PC-9 (cell line): ENCODE data around the gene RASAL2. TPM values are rescaled to one million over a fixed set of nuclear protein-coding genes. Genes with fewer than 3 reads are reported as not detected.

Source experiments
- BruUV-seq: library from RNA; stranded (reverse); fragments of 400-500 nt; replicated peaks from 2 replicates; lab custom pipeline; 2021; lab: Mats Ljungman, UMichigan
- CTCF ChIA-PET: fragments of 300-600 bp; sonication (Branson Sonifier 250); formaldehyde crosslinking; loops from one replicate; lab custom pipeline; 2022; ENCODE audit warnings: antibody characterized with exemption; lab: Charles Lee
- POLR2A ChIA-PET: fragments of 300-600 bp; sonication (Branson Sonifier 250); formaldehyde crosslinking; loops from one replicate; lab custom pipeline; 2022; ENCODE audit warnings: antibody characterized with exemption; ENCODE audit not compliant: unreplicated experiment; lab: Charles Lee
- DNase-seq, 2 experiments: peaks; one replicate each; pipeline versions ENCODE4 v3.0.0 to v3.0.0-alpha.2; 2015 to 2022; ENCODE audit warnings: mixed read lengths in 1 of 2
- H2AFZ ChIP-seq: fragments of 200-600 bp; sonication (generic); 2 replicates; pipeline ENCODE4 v1.8.1; 2017; ENCODE audit warnings: antibody characterized with exemption
- H3F3A ChIP-seq: fragments of 200-600 bp; sonication (generic); 2 replicates; pipeline ENCODE4 v1.8.1; 2017; ENCODE audit warnings: antibody characterized with exemption, mild to moderate bottlenecking, low read depth; ENCODE audit not compliant: insufficient read depth
- H3K27ac ChIP-seq: fragments of 200-600 bp; sonication (generic); 2 replicates; pipeline ENCODE4 v1.6.1; 2016; ENCODE audit warnings: mixed run types
- H3K27me3 ChIP-seq: fragments of 200-600 bp; sonication (generic); 2 replicates; pipeline ENCODE4 v1.6.1; 2016; ENCODE audit warnings: low read depth, mixed run types; ENCODE audit not compliant: insufficient read depth
- H3K36me3 ChIP-seq: fragments of 200-600 bp; sonication (generic); 2 replicates; pipeline ENCODE4 v1.6.1; 2016; ENCODE audit warnings: low read depth, mixed run types
- H3K4me1 ChIP-seq: fragments of 200-600 bp; sonication (generic); replicated peaks from 2 replicates; pipeline ENCODE4 v1.6.1; 2016; ENCODE audit warnings: mixed run types; ENCODE audit not compliant: insufficient read depth
- H3K4me2 ChIP-seq: fragments of 200-600 bp; sonication (generic); 2 replicates; pipeline ENCODE4 v1.6.1; 2017; ENCODE audit warnings: mixed run types
- H3K4me3 ChIP-seq: fragments of 200-600 bp; sonication (generic); 2 replicates; pipeline ENCODE4 v1.6.1; 2016; ENCODE audit warnings: mixed run types
- H3K79me2 ChIP-seq: fragments of 200-600 bp; sonication (generic); 2 replicates; pipeline ENCODE4 v1.6.1; 2017; ENCODE audit warnings: low read depth, mixed run types
- H3K9me2 ChIP-seq: fragments of 200-600 bp; sonication (generic); 2 replicates; pipeline ENCODE4 v1.8.1; 2017; ENCODE audit warnings: mild to moderate bottlenecking; ENCODE audit not compliant: insufficient read depth
- H3K9me3 ChIP-seq: fragments of 200-600 bp; sonication (generic); 2 replicates; pipeline ENCODE4 v1.8.1; 2016; ENCODE audit warnings: low read depth; ENCODE audit not compliant: insufficient read depth
- H4K20me1 ChIP-seq: fragments of 200-600 bp; sonication (generic); 2 replicates; pipeline ENCODE4 v1.8.1; 2017; ENCODE audit not compliant: insufficient read depth
- EZH2 ChIP-seq: fragments of 200-600 bp; sonication (generic); IDR thresholded peaks from 2 replicates; pipeline ENCODE4 v1.8.0; 2017; ENCODE audit warnings: antibody characterized with exemption, low read depth
- intact Hi-C: fragments of 100-400 bp; cut with micrococcal nuclease; formaldehyde crosslinking; loops from one replicate; pipeline ENCODE4 v1.10.0; 2022; ENCODE audit not compliant: unreplicated experiment
- total RNA-seq: library from RNA; stranded (reverse); gene quantifications from 2 replicates; pipeline ENCODE4 v1.2.3, GENCODE V29; 2021
- TF ChIP-seq, protein P1 (sequence below): fragments of 200-600 bp; sonication (generic); conservative IDR thresholded peaks from 2 replicates; pipeline ENCODE4 v1.6.1; 2017; ENCODE audit warnings: mixed run types, antibody characterized with exemption, mild to moderate bottlenecking, moderate library complexity

The RASAL2 gene
- total RNA-seq, 1 experiment from 2014 or later, result 54.1 TPM

DNA sequence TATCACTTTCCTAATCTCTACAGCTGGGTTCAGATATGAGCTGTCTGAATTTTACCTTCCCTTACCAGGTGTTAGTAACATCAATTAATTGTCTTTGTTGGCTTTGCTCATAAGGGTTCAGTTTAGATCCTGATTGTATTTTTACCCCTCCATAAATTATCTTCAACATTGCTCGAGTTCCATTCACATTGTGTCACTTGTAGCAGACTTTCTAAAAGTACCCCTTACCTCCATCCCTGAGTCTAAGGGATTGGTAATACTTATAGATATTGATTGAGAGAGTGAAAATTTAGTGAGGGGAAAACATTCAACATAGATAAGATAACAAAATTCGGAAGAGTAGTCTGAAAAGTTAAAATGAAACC, 7.3 kb downstream of the RASAL2 start:
- peaks cover 99% of the 10 kb centered on the region for H3K79me2 ChIP-seq
- no peak overlapping the region for H2AFZ ChIP-seq
- peaks cover 5% of the 10 kb centered on the region; the same call in 1 of the 2 replicates for H4K20me1 ChIP-seq
- intact Hi-C loops, result no loop called here
- no peaks in the 10 kb centered on the region for H3K9me2 ChIP-seq
- no peak overlapping the region for H3K4me2 ChIP-seq
- no peaks in the 10 kb centered on the region for H3K9me3 ChIP-seq
- H3K4me3 ChIP-seq, result no peak overlapping the region
- peaks cover 34% of the 10 kb centered on the region for H3K4me1 ChIP-seq
- ChIA-PET POLR2A (interaction anchor here (0.6 kb wide), 3 partner anchors 27 to 283 kb away, joined by 3 to 6 read pairs (median 4); no protein-coding TSS in a partner anchor), CTCF (interaction anchor here (0.6 kb wide), 1 partner anchor 19 kb away, joined by 3 read pairs; no protein-coding TSS in a partner anchor)
- BruUV-seq, result no TSS peak
- H3K36me3 ChIP-seq, result no peaks in the 10 kb centered on the region
- H3K27ac ChIP-seq, result no peak overlapping the region
- TF ChIP-seq, protein P1, sequence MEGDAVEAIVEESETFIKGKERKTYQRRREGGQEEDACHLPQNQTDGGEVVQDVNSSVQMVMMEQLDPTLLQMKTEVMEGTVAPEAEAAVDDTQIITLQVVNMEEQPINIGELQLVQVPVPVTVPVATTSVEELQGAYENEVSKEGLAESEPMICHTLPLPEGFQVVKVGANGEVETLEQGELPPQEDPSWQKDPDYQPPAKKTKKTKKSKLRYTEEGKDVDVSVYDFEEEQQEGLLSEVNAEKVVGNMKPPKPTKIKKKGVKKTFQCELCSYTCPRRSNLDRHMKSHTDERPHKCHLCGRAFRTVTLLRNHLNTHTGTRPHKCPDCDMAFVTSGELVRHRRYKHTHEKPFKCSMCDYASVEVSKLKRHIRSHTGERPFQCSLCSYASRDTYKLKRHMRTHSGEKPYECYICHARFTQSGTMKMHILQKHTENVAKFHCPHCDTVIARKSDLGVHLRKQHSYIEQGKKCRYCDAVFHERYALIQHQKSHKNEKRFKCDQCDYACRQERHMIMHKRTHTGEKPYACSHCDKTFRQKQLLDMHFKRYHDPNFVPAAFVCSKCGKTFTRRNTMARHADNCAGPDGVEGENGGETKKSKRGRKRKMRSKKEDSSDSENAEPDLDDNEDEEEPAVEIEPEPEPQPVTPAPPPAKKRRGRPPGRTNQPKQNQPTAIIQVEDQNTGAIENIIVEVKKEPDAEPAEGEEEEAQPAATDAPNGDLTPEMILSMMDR, result no peak
- TF ChIP-seq EZH2, result no peak
- H3K27me3 ChIP-seq, result no peaks in the 10 kb centered on the region
- no peak for DNase-seq
- no peaks in the 10 kb centered on the region for H3F3A ChIP-seq

DNA sequence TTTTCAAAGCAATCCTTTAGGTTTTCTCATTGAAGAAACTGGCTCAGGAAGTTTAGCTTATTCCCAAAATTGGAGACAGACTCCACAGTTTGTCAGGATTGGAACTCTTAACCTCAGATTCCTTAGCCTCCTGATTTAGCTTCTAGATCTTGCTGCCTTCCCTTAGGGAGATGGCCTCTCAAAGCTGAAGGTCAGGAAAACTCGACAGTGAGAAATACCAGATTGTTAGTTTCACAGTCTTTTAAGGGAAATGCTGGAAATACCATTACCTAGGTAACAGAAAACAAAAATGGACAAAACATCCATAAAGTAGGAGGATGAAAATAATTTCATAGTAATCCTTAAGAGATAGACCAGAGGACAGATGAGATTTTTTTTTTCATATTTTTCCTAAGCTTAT, 7.8 kb downstream of the RASAL2 start:
- Histone ChIP-seq H4K20me1 (peaks cover 5% of the 10 kb centered on the region; the same call in 1 of the 2 replicates), H3K27ac (no peak overlapping the region), H3K27me3 (no peaks in the 10 kb centered on the region), H3K4me1 (peaks cover 30% of the 10 kb centered on the region), H3K4me3 (no peak overlapping the region), H3F3A (no peaks in the 10 kb centered on the region), H3K79me2 (peaks cover 99% of the 10 kb centered on the region), H3K9me3 (no peaks in the 10 kb centered on the region), H3K9me2 (no peaks in the 10 kb centered on the region), H2AFZ (no peak overlapping the region), H3K4me2 (no peak overlapping the region), H3K36me3 (no peaks in the 10 kb centered on the region)
- CTCF ChIA-PET, result interaction anchor here (0.6 kb wide), 1 partner anchor 19 kb away, joined by 3 read pairs; no protein-coding TSS in a partner anchor
- no peak for DNase-seq
- POLR2A ChIA-PET, result interaction anchor here (0.6 kb wide), 1 partner anchor 153 kb away, joined by 6 read pairs; no protein-coding TSS in a partner anchor
- intact Hi-C loops, result no loop called here
- BruUV-seq, result no TSS peak
- no peak for TF ChIP-seq EZH2
- TF ChIP-seq, protein P1, result no peak

DNA sequence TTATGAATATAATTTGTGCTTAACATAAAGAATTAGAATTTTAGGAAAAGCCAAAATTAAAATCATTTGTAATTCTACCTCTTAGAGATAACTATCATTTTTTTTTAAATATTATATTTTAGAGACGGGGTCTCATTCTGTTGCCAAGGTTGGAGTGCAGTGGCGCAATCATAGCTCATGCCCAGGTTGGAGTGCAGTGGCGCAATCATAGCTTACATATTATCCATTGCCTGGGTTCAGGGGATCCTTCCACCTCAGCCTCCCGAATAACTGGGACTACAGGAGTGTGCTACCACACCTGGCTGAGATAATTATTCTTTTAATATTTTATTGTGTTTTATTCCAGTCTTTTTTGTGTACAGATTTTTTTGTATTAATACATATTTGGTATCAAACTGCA, 8.3 kb downstream of the RASAL2 start:
- H3K9me2 ChIP-seq, result no peaks in the 10 kb centered on the region
- peaks cover 5% of the 10 kb centered on the region; the same call in 1 of the 2 replicates for H4K20me1 ChIP-seq
- H3K4me1 ChIP-seq, result peaks cover 24% of the 10 kb centered on the region
- H3K4me2 ChIP-seq, result no peak overlapping the region
- POLR2A ChIA-PET, result no interaction called here
- no peak for TF ChIP-seq EZH2
- TF ChIP-seq, protein P1, result no peak
- no peaks in the 10 kb centered on the region for H3K9me3 ChIP-seq
- BruUV-seq, result no TSS peak
- no peaks in the 10 kb centered on the region for H3K36me3 ChIP-seq
- no peaks in the 10 kb centered on the region for H3K27me3 ChIP-seq
- H3K4me3 ChIP-seq, result no peak overlapping the region
- DNase-seq, result no peak
- CTCF ChIA-PET, result no interaction called here
- H3K79me2 ChIP-seq, result peaks cover 99% of the 10 kb centered on the region
- no peak overlapping the region for H3K27ac ChIP-seq
- H3F3A ChIP-seq, result no peaks in the 10 kb centered on the region
- intact Hi-C loops, result no loop called here
- H2AFZ ChIP-seq, result no peak overlapping the region
